ENCODE results near the gene DPH6.
"Not testable (repeated sequence)": the region's sequence is repeated elsewhere in the genome, so short reads cannot be mapped to it uniquely, and the experiment has no call there.

The DPH6 gene

GRCh38 chr15:35427496-35427895 lies 118.5 kb downstream of the DPH6 start:
- no peak for DNase-seq

- no peak for DNase-seq
These were observed 118.9 kb downstream of the DPH6 start for GRCh38 chr15:35427091-35427490.

DNA sequence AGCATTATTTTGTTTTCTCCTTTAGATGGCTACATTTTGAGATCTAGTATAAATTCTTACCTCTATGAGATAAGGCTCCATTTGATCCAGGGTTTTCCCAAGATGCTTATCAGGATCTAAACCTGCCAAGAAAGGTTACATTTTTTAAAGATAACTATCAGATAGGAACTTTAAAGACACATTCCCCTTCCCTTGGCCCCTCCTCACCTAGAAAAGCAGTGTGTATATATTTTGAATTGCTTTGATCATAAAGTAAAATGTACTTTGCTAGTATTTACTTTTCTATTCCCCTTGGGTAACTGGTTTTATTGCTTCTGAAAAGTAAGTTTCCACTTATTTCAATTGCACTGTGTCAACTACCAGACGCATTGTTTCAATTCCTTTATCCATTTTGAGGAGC lies 135.2 kb downstream of the DPH6 start:
- DNase-seq = no peak

DNA sequence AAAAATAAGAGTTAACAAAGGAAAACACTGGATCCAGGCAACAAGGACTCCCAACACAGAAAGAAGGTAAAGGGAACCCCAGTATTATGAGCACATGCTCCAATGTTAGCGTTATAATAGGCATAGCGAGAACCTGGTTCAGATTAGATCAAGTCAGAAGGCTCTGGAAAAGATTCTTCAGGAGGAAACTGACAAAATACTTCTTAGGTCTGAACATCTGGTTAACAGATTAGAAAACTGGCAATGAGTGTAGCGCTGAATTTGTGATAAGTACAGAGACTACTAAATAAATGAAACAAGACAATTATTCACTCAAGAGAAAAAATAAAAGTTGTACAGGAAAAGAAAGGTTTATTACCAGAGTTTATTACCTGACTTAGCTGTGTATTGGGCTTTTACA lies 146.1 kb downstream of the DPH6 start:
- no peak for DNase-seq

GRCh38 chr15:35397027-35397426 lies 148.9 kb downstream of the DPH6 start:
- DNase-seq = no peak

DNA sequence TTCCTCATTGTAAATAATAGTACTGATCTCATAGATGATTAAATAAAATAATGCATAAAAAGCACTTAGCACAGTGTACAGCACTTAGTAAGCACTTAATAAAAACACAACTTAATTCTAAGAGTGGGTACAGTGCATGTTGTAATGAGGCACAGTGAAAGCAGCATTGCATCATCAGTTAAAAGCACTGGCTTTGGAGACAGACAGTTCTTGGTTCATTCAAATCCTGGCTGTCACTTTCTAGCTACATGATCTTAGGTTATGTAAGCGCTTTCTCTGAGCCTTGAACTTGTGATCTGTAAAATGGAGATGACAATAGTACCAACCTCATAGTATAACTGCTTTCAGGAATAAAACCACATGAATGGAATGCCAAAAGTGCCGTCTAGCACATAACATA lies 151.5 kb downstream of the DPH6 start:
- DNase-seq = no peak

DNA sequence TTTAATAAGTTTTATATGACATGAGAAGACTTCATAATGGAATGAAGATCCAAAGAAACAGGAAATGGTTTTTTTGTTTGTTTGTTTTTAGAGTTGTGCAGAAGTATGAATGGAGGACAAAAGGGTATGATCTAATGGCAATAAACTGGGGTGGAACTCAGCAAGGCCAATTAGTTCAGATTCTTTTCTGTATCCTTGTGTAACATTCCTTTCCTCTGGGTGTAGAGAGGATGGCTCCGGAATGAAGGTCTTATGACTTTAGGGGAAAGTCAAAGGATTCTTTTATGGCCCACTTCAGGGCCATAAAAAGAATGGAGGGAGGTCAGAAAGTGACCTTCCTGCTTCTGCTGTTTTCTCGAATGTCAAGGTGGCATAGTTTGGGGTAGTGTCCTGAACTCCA lies 152.6 kb downstream of the DPH6 start:
- no peak for DNase-seq

GRCh38 chr15:35391408-35391984 lies 154.5 kb downstream of the DPH6 start:
- not testable (repeated sequence) for DNase-seq

DNA sequence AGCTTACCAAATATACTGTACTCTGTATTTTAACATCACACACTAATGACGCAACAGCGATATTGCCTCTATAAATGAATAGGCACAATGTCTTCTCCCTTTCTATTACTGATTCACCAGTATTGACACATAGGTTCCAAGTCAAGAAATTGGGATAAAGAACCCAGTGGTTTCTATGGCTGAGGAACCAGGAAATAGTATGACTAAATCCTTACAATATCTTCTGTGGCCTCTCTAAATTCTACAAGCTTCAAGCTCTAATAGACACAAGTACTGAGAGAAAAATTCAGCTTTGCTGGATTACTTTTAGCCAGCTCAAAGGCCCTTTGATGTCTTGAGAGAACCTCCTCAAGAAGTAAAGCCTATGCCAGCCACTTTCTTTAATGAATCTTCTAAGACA lies 162.5 kb downstream of the DPH6 start:
- DNase-seq = no peak

- DNase-seq = no peak
These were observed 164.6 kb downstream of the DPH6 start for GRCh38 chr15:35381328-35381727.

DNA sequence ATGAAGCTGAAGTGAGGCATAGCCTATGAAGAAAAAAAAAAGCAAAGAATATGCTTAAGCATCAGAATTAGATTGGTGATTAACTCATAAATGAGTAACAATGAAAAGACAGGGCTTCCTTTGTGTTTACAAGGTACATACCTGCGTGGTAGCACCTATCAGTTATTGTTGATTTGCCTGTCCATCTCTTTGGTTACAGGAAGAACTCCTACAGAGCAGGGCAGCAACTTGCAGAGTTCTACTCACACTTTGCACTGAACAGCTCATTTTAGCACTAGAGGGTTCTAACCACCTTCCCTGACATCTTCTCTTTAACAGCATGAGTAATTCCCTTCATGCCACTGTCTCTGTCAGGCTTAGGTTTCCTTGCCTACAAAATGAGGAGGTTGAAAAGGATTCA lies 166.0 kb downstream of the DPH6 start:
- no peak for DNase-seq

DNA sequence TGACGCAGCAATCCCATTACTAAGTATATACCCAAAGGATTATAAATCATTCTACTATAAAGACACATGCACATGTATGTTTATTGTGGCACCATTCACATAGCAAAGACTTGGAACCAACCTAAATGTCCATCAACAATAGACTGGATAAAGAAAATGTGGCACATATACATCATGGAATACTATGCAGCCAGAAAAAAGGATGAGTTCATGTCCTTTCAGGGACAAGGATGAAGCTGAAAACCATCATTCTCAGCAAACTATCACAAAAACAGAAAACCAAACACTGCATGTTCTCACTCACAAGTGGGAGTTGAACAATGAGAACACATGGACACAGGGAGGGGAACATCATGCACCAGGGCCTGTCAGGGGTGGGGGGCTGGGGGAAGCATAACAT lies 167.5 kb downstream of the DPH6 start:
- DNase-seq = not testable (repeated sequence)

DNA sequence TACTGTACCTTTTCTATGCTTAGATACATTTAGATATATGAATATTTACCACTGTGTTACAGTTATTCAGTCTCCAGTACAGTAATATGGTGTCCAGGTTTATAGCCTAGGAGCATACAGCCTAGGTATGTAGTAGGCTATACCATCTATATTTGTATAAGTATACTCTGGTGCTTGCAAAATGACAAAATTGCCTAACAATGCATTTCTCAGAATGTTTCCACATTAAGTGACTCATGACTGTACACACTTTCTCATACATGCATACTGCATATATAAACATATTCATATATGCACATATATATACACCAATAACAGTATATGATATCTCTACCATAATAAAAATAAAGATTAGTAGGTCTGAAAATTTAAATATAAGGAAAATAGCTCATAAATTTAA lies 169.3 kb downstream of the DPH6 start:
- DNase-seq = no peak

GRCh38 chr15:35374661-35375060 lies 171.3 kb downstream of the DPH6 start:
- DNase-seq = no peak

DNA sequence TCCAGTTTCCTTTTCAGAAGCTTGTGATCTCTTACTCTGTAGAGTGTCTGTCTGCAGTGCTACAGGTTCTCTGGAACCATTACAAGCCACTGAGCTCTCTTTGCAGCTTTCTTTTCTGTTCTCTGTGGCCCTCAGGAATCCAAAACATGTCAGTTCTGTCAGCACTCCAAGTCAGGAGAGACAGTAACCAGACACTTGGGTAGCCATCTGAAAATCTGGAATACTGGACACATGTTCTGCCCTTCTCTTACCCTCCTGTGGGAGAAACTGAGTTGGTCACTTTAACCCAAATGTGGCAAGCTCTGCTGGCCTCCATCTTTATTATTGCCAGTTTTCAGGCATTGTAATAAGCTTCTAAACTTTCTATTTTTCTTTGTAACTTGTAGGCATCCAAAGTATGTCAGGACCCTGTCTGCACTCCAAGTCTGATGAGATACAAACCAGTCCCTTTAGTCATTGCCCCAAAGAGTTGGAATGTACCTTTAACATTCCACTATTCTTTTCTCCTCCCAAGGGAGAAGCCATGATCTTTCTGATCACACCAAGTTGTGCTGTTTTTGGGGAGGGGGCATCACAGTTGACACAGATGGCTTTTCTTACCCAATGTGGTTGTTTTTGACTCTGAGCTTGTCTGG lies 183.7 kb downstream of the DPH6 start:
- DNase-seq = no peak

DNA sequence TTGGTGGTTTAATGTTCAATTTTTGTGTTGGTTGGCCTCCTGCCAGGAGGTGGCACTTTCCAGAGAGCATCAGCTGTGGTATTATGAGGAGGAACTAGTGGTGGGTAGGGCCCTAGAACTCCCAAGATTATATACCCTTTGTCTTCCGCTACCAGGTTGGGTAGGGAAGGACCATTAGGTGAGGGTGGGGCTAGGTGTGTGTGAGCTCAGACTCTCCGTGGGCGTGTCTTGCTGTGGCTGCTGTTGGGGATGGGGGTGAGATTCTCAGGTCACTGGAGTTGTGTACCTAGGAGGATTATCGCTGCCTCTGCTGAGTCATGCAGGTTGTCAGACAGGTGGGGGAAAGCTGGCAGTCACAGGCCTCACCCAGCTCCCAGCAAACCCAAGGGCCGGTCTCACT lies 187.1 kb downstream of the DPH6 start:
- DNase-seq = no peak

DNA sequence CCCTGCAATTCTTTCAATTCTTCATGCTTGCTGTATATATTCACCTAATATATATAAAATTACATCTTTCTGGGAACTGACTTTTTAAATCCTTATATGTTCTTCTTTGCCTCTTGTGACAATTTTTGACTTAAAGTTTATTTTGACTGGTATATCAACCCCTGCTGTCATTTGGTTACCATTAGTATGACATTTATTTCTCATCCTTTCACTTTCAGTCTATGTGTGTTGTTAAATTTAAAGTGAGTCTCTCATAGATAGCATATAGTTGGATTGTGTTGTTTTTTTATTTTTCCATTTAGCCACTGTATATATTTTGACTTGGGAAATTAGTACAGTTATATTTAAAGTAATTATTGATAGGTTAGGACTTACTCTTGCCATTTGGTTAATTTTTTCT lies 194.9 kb downstream of the DPH6 start:
- no peak for DNase-seq

DNA sequence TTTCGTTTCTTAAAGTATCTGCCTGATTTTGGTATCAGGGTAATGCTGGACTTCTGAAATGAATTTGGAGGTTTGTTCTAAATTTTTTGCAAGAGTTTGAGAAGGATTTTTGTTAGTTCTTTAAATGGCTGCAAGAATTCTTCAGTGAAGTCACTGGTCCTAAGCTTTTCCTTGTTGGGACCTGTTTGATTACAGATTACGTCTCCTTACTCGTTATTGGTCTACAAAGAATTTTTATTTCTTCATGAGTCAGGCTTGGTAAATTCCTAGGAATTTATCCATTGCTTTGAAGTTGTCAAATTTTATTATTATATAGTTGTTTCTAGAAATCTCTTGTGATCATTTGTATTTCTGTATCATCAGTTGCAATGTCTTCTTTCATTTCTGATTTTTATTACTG lies 196.0 kb downstream of the DPH6 start:
- no peak for DNase-seq

DNA sequence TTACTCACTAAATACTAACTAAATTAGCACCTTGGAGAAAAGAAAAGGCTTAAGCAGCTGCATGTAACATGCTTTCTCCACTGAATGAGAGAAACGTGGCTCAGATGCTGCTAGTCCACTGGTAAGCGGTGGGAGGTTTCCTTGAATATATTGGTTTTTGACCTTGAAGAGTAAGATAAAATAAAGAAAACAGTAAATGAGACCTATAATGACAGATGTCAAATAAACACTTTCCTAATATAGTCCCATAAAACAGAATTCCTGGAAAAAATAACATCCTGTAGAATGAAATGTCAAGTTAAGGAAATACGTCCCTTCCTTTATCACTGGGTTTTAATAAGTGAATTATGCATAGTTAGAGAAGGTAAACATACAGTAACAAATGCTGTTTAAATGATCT lies 215.0 kb downstream of the DPH6 start:
- no peak for DNase-seq

- no peak for DNase-seq
These were observed 215.8 kb downstream of the DPH6 start for GRCh38 chr15:35330048-35330695.

DNA sequence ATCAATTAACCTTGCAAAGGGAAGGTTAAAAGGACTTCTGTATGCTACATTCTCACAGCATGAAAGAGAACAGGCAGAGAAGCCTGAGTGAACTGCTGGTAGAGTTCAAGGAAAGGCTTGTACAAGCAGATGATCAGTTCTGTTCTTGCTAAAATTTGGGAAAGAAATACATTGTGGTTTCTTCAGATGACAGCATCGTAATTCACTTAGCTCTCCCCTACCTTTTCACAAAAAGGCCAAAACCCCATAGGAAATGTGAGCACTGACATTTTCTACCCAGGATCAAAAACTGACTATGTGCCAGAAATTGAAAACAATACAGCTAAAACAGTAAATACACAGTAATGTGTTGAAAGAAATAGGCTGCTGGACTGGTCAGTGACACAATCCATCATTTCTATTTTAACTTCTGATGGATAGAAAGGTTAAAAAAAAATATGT lies 216.4 kb downstream of the DPH6 start:
- no peak for DNase-seq

DNA sequence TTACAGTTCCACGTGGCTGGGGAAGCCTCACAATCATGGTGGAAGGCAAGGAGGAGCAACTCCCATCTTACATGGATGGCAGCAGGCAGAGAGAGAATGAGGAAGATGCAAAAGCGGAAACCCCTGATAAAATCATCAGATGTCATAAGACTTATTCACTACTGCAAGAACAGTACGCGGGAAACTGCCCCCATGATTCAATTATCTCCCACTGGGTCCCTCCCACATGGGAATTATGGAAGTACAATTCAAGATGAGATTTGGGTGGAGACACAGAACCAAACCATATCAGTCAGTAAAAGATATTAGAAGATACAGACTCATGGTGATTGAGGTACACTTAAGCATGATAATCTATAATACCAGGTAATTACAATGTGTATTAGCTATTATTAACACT lies 217.1 kb downstream of the DPH6 start:
- DNase-seq = not testable (repeated sequence)

- DNase-seq = no peak
These were observed 218.2 kb downstream of the DPH6 start for GRCh38 chr15:35327789-35328188.

GRCh38 chr15:35325374-35325941 lies 220.5 kb downstream of the DPH6 start:
- no peak for DNase-seq

All from CD4-positive, alpha-beta T cell treated with Interleukin-17A for 1 hour (primary cell).